Heart left ventricle (tissue), 16 donors: ENCODE results near the gene DCHS2. TPM values are rescaled to one million over a fixed set of nuclear protein-coding genes. Genes with fewer than 3 reads are reported as not detected.

Experiments
- ATAC-seq, 4 donors: fragments of 200-7000 bp; cut with Tn5 transposase; one replicate each; pipeline ENCODE4 v1.9.1; 2020 to 2022; ENCODE audit warnings: moderate library complexity in 4 of 4, mild to moderate bottlenecking in 3 of 4, moderate number of reproducible peaks in 1 of 4
- DNase-seq, 5 donors: peaks; one replicate each; pipeline ENCODE4 v3.0.0-alpha.2; 2020
- H3K27ac ChIP-seq, 12 donors: fragments of 200-600 bp; sonication (generic) in 4 of 12; one replicate each; pipeline versions ENCODE4 v1.5.0 to v1.8.0; 2016 to 2022; ENCODE audit warnings: mild to moderate bottlenecking in 2 of 12
- H3K27me3 ChIP-seq, 9 donors: fragments of 200-600 bp; sonication (generic) in 2 of 9; one replicate each; pipeline versions ENCODE4 v1.5.1 to v1.8.0; 2016 to 2022; ENCODE audit warnings: mild to moderate bottlenecking in 3 of 9
- H3K36me3 ChIP-seq, 9 donors: fragments of 200-600 bp; sonication (generic) in 2 of 9; one replicate each; pipeline versions ENCODE4 v1.5.0 to v1.8.0; 2018 to 2022; ENCODE audit warnings: mild to moderate bottlenecking in 2 of 9
- H3K4me1 ChIP-seq, 12 donors: fragments of 200-600 bp; sonication (generic) in 4 of 12; one replicate each; pipeline versions ENCODE4 v1.5.0 to v1.8.0; 2016 to 2022; ENCODE audit warnings: mild to moderate bottlenecking in 3 of 12
- H3K4me3 ChIP-seq, 12 donors: fragments of 200-600 bp; sonication (generic) in 4 of 12; one replicate each; pipeline versions ENCODE4 v1.5.0 to v1.8.0; 2017 to 2022; ENCODE audit warnings: mild to moderate bottlenecking in 9 of 12, moderate library complexity in 4 of 12
- H3K9me3 ChIP-seq, 12 donors: fragments of 200-600 bp; sonication (generic) in 4 of 12; one replicate each; pipeline versions ENCODE4 v1.5.0 to v1.8.0; 2016 to 2022; ENCODE audit warnings: mild to moderate bottlenecking in 1 of 12
- POLR2A ChIP-seq, 2 donors: fragments of 450-650 bp; IDR thresholded peaks; one replicate each; pipeline ENCODE4 v1.6.1; 2017; ENCODE audit warnings: antibody characterized with exemption in 2 of 2, mild to moderate bottlenecking in 2 of 2, moderate library complexity in 2 of 2
- WGBS, 4 donors: extraction: QIAGEN DNeasy Blood & Tissue Kit in 2 of 4; methylation state at CpG; one replicate each; pipeline versions ENCODE4 v1.1.5 to v1.1.7; 2013 to 2018; 5-methylcytosine and 5-hydroxymethylcytosine counted together
- intact Hi-C, 10 donors: fragments of 100-400 bp; cut with DNase I; formaldehyde crosslinking; loops; one replicate each; pipeline versions ENCODE4 v1.11.1 to v1.14.2; 2022
- polyA plus RNA-seq, 2 donors: library from polyadenylated mRNA; stranded (reverse); fragments of 200-250 nt; gene quantifications; one replicate each; pipeline ENCODE4 v1.2.3, GENCODE V29; 2013
- total RNA-seq, 9 donors: library from RNA; depleted of rRNA in 2 of 9; stranded (reverse); fragments of >200 nt in 2 of 9; fragmentation: NEBNext Ultra II Directional in 3 of 9; extraction: Animal tissue kit (Norgen Biotek cat#: 25700) in 3 of 9; gene quantifications; one replicate each; pipeline versions ENCODE4 v1.1.0 to v1.2.4, GENCODE V29; 2016 to 2023
- TF ChIP-seq, protein P1 (sequence below), 12 donors: fragments of 200-600 bp; sonication (generic) in 4 of 12; IDR thresholded peaks; one replicate each; pipeline versions ENCODE4 v1.5.0 to v1.8.0; 2018 to 2022; ENCODE audit warnings: antibody characterized with exemption in 12 of 12, mild to moderate bottlenecking in 5 of 12
- donor health status: ischemic (EF 13 %, LVEDD 7.1; RV severe dilation, severe dysfunction).
- donor health status: healthy with polysubstance abuse.
- donor health status: DM: no; HTN: yes; CAD: no.
- donor health status: DM: no; HTN: no; CAD: no.
- donor health status: ischemic (EF 25% LVEDD 6.9; RV normal size, moderate dysfunction).
- donor health status: ischemic (EF 25% LVEDD 5.7; RV mildly dilated, moderate dysfunction).
- donor health status: healthy.
- donor health status: DM: yes; HTN: yes; CAD: no.
- donor health status: ischemic (EF 35%, LVEDD 5.7; RV mildly dilated, moderate dysfunction).
- donor health status: nonischemic (EF 11% LVEDD 7.7; RV severe dilation, severe dysfunction).
- donor health status: DM: yes; HTN: yes; CAD: no.
- donor health status: PGD.
- donor health status: ischemic (EF 29% LVEDD 5.4; RV normal size, mild dysfunction).
- donor health status: nonischemic (EF 23%, LVEDD 6.1; RV moderate dilation, normal function).

DCHS2 gene
- total and polyA plus RNA-seq, 11 donors: under 0.01 to 0.49 (median 0.15) TPM; not detected in 5

GRCh38 chr4:154360491-154360890, 131.1 kb downstream of the DCHS2 start:
- no peak overlapping the region for H3K27ac ChIP-seq
- H3K9me3 ChIP-seq: no peaks in the 10 kb centered on the region
- no peak overlapping the region for H3K4me3 ChIP-seq
- H3K27me3 ChIP-seq: no peaks in the 10 kb centered on the region
- intact Hi-C loops: no loop called here
- ATAC-seq (no peak), DNase-seq (no peak)
- H3K36me3 ChIP-seq: no peaks in the 10 kb centered on the region
- 38 to 68% (median 48%) methylated on average over 2 of the region's 2 CpGs for WGBS, 4 donors
- H3K4me1 ChIP-seq: peaks cover 0 to 7% (median 0%) of the 10 kb centered on the region in 12 donors
- no peak for TF ChIP-seq POLR2A (IDR thresholded peaks at IDR 0.05)
- TF ChIP-seq, protein P1, sequence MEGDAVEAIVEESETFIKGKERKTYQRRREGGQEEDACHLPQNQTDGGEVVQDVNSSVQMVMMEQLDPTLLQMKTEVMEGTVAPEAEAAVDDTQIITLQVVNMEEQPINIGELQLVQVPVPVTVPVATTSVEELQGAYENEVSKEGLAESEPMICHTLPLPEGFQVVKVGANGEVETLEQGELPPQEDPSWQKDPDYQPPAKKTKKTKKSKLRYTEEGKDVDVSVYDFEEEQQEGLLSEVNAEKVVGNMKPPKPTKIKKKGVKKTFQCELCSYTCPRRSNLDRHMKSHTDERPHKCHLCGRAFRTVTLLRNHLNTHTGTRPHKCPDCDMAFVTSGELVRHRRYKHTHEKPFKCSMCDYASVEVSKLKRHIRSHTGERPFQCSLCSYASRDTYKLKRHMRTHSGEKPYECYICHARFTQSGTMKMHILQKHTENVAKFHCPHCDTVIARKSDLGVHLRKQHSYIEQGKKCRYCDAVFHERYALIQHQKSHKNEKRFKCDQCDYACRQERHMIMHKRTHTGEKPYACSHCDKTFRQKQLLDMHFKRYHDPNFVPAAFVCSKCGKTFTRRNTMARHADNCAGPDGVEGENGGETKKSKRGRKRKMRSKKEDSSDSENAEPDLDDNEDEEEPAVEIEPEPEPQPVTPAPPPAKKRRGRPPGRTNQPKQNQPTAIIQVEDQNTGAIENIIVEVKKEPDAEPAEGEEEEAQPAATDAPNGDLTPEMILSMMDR (IDR thresholded peaks at IDR 0.05): no peak

- no peaks in the 10 kb centered on the region for H3K9me3 ChIP-seq
- DNase-seq (no peak), ATAC-seq (no peak)
- intact Hi-C loops: no loop called here
- no peaks in the 10 kb centered on the region for H3K27me3 ChIP-seq
- no peaks in the 10 kb centered on the region for H3K4me1 ChIP-seq
- no peak overlapping the region for H3K4me3 ChIP-seq
- no peaks in the 10 kb centered on the region for H3K36me3 ChIP-seq
- no peak for TF ChIP-seq POLR2A (IDR thresholded peaks at IDR 0.05)
- TF ChIP-seq, protein P1 (IDR thresholded peaks at IDR 0.05): no peak
- no peak overlapping the region for H3K27ac ChIP-seq
These were observed 136.7 kb downstream of the DCHS2 start for GRCh38 chr4:154354883-154355282.

- Histone ChIP-seq H3K9me3 (no peaks in the 10 kb centered on the region), H3K36me3 (no peaks in the 10 kb centered on the region), H3K27me3 (no peaks in the 10 kb centered on the region), H3K4me3 (no peak overlapping the region), H3K27ac (no peak overlapping the region), H3K4me1 (no peaks in the 10 kb centered on the region)
- DNase-seq (no peak), ATAC-seq (no peak)
- WGBS, 4 donors: 47 to 73% (median 63%) methylated on average over 2 of the region's 2 CpGs
- TF ChIP-seq POLR2A (IDR thresholded peaks at IDR 0.05): no peak
- TF ChIP-seq, protein P1 (IDR thresholded peaks at IDR 0.05): peak in 1 of 12 donors; percentile 20
- intact Hi-C loops: no loop called here
These were observed 141.8 kb downstream of the DCHS2 start for GRCh38 chr4:154349829-154350228.

DNA sequence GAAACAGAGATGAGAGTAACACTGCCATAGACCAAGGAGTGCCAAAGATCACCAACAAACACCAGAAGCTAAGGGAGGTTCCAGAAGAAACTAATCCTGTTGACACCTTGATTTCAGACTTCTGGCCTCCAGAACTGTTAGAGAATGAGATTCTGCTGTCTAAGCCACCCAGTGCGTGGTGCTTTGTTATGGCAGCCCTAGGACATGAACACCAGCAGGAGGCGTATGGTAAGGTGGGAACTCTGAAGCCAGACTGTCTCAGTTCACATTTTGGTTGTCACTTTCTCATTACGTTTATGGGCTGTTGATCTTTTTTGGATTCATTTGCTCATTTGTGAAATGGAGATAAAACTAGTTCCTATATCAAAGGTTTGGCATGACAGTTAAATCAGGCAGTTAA, 142.9 kb downstream of the DCHS2 start:
- 71 to 73% (median 72%) methylated on average over 3 of the region's 3 CpGs for WGBS, 4 donors
- ATAC-seq (no peak), DNase-seq (no peak)
- peaks cover 0 to 3% (median 0%) of the 10 kb centered on the region in 12 donors for H3K9me3 ChIP-seq
- TF ChIP-seq POLR2A (IDR thresholded peaks at IDR 0.05): no peak
- TF ChIP-seq, protein P1 (IDR thresholded peaks at IDR 0.05): no peak
- intact Hi-C loops: no loop called here
- no peak overlapping the region for H3K27ac ChIP-seq
- no peaks in the 10 kb centered on the region for H3K36me3 ChIP-seq
- H3K4me3 ChIP-seq: no peak overlapping the region
- H3K4me1 ChIP-seq: no peaks in the 10 kb centered on the region
- no peaks in the 10 kb centered on the region for H3K27me3 ChIP-seq
